HG03280 (cell line): ENCODE data around the gene FSTL5.

Experiments
- ATAC-seq: cut with Tn5 transposase; IDR thresholded peaks from one replicate; pipeline ENCODE4 v1.9.1; 2021; ENCODE audit warnings: mild to moderate bottlenecking, moderate library complexity; ENCODE audit not compliant: unreplicated experiment

Gene FSTL5

DNA sequence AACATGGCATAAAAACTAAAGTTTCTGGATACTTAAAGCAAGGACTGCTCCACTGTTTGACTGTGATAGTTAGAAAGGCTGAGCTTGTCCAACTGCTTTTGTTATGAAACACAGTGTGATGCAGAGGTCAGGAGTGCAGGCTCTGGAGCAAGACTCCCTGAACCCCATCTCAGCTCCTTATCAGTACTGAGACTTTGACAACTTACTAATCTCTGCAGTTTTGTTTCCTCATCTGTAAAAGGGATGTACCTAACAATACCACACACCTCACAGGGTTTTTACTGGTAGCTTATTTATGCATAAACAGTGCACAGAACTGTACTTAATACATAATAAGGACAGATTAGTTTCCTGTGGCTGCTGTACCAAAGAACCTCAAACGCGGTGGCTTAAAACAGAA lies 804.3 kb downstream of the FSTL5 start:
- ATAC-seq = no peak

DNA sequence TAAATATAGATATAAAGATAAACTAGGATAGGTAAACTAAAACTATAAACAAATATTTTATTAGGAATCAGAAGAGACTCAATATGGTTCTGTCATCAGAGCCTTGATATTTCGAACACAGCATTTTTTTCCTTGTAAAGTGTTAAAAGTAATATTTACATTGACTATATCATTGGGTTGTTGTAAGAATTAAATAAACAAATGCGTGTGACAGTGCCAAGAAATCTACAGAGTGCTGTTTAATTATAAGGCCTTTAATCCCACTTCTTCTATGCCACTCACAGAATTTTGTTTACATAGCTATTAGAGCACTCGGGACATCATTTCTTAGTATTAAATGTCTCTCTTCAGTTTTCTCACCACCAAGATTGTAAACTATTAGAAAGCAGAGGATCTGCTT lies 807.4 kb downstream of the FSTL5 start:
- no peak for ATAC-seq

DNA sequence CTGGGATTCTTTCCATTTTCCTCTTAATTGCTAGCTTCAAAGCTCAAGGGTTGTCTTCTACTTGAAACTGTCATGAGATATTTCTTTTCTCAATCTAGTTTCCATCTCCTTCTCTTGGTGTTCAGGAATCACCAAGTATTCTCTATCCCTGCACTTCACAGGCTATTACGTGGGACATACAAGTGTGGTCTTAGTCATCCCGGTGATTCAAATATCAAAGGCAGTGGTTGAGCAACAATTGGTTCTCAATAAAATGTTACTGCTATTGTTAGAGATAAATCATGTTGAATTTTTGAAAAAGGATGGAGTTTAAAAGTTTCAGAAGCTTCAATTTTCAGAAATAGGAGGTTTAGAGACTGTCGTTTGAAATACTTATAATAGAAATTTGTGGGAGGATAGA lies 812.9 kb downstream of the FSTL5 start:
- no peak for ATAC-seq

DNA sequence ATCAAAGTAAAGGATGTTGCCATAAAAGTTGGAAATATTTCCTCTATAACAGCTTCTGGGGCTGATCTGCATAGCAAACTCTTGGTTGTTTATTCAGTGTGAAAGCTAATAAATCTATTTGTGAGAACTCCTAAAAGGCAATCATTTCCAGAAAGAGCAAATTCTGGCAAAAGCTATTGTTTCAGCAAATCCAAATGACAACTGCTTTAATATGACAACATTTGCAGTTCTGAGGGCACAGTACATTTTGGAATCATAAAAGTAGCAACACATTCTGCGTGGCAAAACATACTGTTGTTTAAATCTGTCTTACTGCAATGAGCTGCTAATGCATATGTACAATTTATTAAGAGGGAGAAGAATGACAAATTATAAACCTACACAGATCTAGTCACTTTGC lies 818.1 kb downstream of the FSTL5 start:
- no peak for ATAC-seq

DNA sequence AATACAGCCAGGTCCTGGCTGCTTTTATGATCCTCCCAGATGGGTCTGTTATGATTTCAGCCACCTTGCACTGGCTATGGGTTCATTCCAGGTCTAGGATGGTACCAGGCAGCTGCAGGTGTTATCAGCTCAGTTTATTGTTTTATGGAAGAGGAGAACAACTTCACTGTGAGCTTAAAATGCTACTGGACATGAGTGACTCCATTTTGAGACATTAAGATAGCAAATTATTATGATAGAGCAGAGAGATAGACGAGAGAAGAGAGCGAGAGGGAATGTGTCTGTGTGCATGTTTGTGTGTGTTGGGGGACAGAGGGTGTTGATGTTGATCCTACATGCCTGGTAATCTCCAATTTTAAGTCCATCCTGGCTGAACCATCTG lies 820.2 kb downstream of the FSTL5 start:
- no peak for ATAC-seq

DNA sequence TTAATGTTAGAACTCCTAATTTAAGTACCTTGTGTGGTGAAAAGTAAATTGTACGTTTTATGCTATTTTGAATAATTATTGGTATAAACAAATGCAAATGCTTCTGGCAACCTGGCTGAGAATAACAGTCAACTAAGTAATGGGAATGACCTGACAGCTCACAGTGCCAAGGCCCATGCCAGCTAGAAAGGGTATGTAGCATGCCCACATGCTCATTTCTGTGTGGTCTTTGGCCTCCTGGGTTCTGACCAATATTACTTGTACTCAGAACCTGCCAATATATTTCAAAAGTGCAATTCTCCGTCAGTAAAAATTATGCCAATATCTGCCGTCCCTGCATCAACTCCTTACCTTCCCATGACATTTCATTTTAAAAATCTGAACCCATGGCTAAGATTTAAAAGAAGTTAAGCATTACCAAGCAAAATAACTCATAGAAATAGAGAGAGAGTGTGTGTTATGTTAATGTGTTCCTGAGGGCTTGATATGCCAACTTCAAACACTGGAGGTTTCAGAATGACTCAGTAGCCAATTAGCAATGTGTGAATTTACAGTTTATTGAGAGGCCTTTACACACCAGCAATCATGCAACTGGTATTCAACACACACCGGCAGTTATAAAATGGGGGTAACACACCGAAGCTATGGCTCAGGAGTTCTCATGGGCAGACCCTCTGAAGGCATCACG lies 820.8 kb downstream of the FSTL5 start:
- no peak for ATAC-seq

DNA sequence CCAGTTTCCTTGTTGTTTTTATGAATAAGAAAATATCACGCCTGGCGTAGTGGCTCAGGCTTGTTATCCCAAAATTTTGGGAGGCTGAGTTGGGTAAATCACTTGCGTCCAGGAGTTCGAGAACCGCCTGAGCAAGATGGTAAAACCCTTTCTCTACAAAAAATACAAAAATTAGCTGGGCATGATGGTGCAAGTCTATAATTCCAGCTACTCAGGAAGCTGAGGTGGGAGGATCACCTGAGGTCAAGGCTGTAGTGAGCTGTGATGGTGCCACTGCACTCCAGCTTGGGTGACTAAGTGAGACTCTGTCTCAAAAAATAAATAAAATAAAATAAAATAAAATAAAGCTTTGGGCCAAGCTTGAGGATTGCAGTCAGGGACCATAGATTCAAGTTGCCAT lies 827.2 kb downstream of the FSTL5 start:
- ATAC-seq = no peak

DNA sequence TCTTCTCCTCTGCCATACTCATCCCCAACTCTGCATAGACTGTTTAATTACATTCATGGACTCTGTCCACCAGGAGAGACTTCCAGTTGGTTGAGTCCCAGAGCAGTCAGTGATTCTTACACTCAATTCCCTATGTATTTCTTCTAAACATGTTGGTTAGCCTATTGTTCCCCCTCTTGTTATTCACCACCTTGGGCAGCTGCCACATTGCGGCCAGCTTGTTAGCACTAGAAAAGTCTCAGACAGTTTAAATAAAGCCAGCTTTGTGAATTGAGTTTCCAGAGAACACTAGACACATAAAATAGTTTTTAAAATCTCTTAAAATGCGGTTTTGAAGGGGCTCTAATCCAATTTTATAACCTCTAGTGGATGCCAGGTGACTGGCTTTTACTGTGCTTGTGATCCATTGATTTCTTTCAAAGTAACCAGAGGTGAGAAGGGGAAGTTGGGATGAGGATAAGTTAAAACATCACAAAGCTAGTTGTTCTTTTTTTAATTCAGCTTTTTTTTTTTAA lies 827.7 kb downstream of the FSTL5 start:
- no peak for ATAC-seq
